ENCODE data around the gene CEPT1.
"Not testable (repeated sequence)": the region's sequence is repeated elsewhere in the genome, so short reads cannot be mapped to it uniquely, and the experiment has no call there.

Gene CEPT1

DNA sequence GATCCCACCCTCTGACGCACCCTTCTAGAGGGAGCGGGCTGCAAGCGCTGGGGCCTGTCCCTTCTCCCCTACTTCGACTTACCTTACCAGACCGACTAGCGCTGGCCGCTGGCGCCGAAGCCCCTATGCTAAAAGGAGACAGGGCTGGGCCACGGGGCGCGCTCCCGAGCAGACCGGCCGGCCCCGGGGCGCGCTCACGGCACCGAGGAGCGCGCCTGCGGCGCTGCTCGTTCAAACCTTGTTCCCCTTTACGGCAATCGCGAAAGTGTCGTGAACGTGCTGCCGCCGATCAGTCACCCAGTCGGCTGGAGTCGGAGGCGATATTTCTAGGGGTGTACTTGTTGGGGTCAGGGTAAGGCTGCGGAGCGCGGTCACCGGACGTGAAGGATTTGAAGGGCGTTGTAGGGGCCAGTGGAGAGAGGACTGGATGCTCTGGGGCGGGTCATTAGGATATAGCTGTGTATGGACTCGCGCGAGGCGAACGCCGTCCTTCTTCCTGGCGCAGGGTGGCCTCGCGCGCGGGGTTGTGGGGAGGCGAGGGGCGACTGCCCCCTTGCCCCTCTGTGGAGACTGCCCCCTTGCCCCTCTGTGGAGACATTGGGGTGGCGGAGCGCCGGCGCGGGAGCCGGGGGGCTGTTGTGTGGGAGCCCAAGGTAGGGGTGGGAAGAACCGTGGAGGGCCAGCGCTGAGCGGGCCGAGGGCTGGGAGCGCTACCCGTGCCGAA, at the start of gene CEPT1, which contains the start of gene DRAM2:
TSS of gene CEPT1 (plus strand) at position 268 of the 724 bp plus-strand sequence. CDS start 7,492 bp downstream, outside the sequence.
TSS of gene DRAM2 (minus strand) at position 138 of the 724 bp plus-strand sequence. CDS start 8,539 bp downstream, outside the sequence.
- Histone ChIP-seq H3K36me3 (ENCODE audit: control insufficient read depth, insufficient read depth, low read length) (no peaks in the 10 kb centered on the region; the same call in 1 of the 2 replicates), H3K27me3 (replicated peaks; ENCODE audit: control insufficient read depth, insufficient read depth, low read length) (no peaks in the 10 kb centered on the region), H3K4me3 (replicated peaks; ENCODE audit: low read depth, low read length) (peak within 1 kb of the TSS; percentile 100)
- peak; percentile 96 for DNase-seq (ENCODE audit: extremely low read depth, insufficient read length)
- no peak for TF ChIP-seq CTCF (IDR thresholded peaks at IDR 0.05; ENCODE audit: insufficient read depth, low read length, poor library complexity, severe bottlenecking)

- not testable (repeated sequence) for H3K4me3 ChIP-seq (replicated peaks; ENCODE audit: low read depth, low read length); H3K36me3 ChIP-seq (ENCODE audit: control insufficient read depth, insufficient read depth, low read length); H3K27me3 ChIP-seq (replicated peaks; ENCODE audit: control insufficient read depth, insufficient read depth, low read length); DNase-seq (ENCODE audit: extremely low read depth, insufficient read length)
These were observed 44.6 kb upstream of the CEPT1 start for GRCh38 chr1:111095421-111095820.

DNA sequence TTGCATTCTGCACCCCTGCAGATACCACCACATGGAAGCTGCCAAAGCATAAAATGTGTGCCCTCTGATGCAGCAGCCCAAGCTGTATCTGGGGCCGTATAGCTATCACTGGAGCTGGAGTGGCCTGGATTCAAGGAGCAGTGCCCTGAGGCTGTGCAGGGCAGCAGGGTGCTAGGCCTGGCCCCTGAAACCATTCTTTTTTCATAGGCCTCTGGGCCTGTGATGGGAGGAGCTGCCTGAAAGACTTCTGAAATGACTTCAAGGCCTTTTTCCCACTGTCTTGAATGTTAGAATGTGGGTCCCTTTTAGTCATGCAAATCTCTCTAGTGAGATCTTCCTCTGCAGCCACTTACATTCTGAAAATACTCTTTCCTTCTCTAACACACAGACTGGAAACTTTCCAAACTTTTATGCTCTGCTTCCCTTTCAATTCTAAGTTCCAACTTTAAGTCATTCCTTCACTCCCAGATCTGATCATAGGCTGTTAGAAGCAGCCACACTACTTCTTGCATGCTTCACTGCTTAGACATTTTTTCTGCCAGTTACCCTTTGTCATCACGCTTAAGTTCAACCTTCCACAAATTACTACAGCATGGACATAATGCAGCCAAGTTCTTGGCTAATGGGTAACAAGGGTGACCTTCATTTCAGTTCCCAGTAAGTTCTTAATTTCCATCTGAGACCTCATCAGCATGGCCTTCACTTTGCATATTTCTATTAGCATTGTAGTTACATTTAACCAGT, 42.5 kb upstream of the CEPT1 start:
- Histone ChIP-seq H3K4me3 (replicated peaks; ENCODE audit: low read depth, low read length) (no peak overlapping the region), H3K27me3 (replicated peaks; ENCODE audit: control insufficient read depth, insufficient read depth, low read length) (no peaks in the 10 kb centered on the region), H3K36me3 (ENCODE audit: control insufficient read depth, insufficient read depth, low read length) (no peaks in the 10 kb centered on the region)
- TF ChIP-seq CTCF (IDR thresholded peaks at IDR 0.05; ENCODE audit: insufficient read depth, low read length, poor library complexity, severe bottlenecking), result no peak
- no peak for DNase-seq (ENCODE audit: extremely low read depth, insufficient read length)

- no peaks in the 10 kb centered on the region for H3K36me3 ChIP-seq (ENCODE audit: control insufficient read depth, insufficient read depth, low read length)
- TF ChIP-seq CTCF (IDR thresholded peaks at IDR 0.05; ENCODE audit: insufficient read depth, low read length, poor library complexity, severe bottlenecking), result no peak
- H3K4me3 ChIP-seq (replicated peaks; ENCODE audit: low read depth, low read length), result no peak overlapping the region
- H3K27me3 ChIP-seq (replicated peaks; ENCODE audit: control insufficient read depth, insufficient read depth, low read length), result no peaks in the 10 kb centered on the region
- DNase-seq (ENCODE audit: extremely low read depth, insufficient read length), result no peak
These were observed 40.7 kb upstream of the CEPT1 start for GRCh38 chr1:111099289-111099688.

DNA sequence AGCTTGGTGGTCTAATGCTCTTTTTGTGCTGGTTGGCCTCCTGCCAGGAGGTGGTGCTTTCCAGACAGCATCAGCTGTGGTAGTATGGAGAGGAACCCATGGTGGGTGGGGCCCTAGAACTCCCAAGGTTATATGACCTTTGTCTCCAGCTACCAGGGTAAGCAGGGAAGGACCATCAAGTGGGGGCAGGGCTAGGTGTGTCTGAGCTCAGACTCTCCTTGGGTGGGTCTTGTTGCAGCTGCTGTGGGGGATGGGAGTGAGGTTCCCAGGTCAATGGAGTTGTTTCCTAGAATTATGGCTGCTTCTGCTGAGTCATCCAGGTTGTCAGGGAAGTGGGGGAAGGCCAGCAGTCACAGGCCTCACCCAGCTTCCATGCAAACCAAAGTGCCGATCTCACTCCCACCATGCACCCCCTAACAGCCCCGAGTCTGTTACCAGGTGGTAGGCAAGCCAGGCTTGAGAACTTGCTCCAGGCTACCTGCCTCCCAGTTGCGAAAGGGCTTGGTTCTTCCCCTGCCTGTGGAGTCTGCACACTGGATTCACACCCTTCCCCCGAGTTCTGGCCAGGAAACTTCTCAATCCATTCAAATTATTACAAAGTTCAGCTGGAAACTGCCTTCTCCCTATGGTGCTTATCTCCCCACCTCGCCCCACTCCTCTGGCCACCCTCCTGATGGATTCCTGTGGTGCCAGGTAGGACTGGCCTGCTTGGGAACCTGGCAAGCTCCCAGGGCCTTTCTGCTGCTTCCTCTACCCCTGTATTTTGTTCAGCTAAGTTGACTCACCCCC, 38.0 kb upstream of the CEPT1 start:
- Histone ChIP-seq H3K27me3 (replicated peaks; ENCODE audit: control insufficient read depth, insufficient read depth, low read length) (no peaks in the 10 kb centered on the region), H3K36me3 (ENCODE audit: control insufficient read depth, insufficient read depth, low read length) (no peaks in the 10 kb centered on the region), H3K4me3 (replicated peaks; ENCODE audit: low read depth, low read length) (no peak overlapping the region)
- TF ChIP-seq CTCF (IDR thresholded peaks at IDR 0.05; ENCODE audit: insufficient read depth, low read length, poor library complexity, severe bottlenecking), result no peak
- DNase-seq (ENCODE audit: extremely low read depth, insufficient read length), result no peak

Measured in GM06990 (cell line).